GM18499 (cell line): ENCODE data around the gene ORAI2.
"Not testable (repeated sequence)": the region's sequence is repeated elsewhere in the genome, so short reads cannot be mapped to it uniquely, and the experiment has no call there.

Experiments used
- ATAC-seq: cut with Tn5 transposase; IDR thresholded peaks from one replicate; pipeline ENCODE4 v1.9.1; 2021; ENCODE audit warnings: moderate number of reproducible peaks; ENCODE audit not compliant: insufficient read depth, unreplicated experiment

Gene ORAI2

DNA sequence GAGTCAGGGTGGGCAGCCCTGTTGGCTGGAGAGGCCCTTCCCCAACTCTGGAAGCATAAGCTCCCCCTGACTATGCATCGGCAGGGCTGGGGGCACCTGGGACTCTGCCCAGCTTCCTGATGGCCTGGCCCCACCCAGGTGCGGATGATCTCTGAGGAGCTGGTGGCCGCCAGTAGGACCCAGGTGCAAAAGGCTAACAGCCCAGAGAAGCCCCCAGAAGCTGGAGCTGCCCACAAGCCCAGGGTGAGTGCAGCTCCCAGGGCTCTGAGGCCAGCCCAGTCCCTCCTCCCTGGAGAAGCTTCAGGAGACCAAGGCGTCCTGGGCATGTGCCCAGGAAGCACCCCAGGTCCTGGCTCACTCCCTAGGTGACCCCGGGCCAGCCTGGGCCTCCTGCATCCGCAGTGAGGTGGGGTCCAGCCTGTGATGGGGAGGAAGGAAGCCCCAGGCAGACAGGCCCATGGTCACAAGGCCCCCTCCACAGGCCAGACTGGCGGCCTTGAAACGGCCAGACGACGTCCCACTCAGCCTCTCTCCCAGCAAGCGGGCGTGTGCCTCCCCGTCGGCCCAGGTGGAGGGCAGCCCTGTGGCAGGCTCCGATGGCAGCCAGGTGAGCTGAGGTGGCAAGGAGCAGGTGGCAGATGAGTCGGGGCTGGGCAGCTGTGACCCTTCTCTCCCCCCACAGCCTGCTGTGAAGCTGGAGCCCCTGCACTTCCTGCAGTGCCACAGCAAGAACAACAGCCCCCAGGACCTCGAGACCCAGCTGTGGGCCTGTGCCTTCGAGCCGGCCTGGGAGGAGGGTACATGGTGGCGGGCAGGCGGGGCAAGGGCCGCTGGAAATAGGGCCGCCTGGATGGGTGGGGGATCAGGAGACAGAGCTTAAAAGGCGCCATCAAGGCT is 34.5 kb downstream of the ORAI2 start:
- ATAC-seq: no peak

- no peak for ATAC-seq
Measured at GRCh38 chr7:102468478-102469350, 35.3 kb downstream of the ORAI2 start.

- no peak for ATAC-seq
Measured at GRCh38 chr7:102469351-102469971, 36.1 kb downstream of the ORAI2 start.

DNA sequence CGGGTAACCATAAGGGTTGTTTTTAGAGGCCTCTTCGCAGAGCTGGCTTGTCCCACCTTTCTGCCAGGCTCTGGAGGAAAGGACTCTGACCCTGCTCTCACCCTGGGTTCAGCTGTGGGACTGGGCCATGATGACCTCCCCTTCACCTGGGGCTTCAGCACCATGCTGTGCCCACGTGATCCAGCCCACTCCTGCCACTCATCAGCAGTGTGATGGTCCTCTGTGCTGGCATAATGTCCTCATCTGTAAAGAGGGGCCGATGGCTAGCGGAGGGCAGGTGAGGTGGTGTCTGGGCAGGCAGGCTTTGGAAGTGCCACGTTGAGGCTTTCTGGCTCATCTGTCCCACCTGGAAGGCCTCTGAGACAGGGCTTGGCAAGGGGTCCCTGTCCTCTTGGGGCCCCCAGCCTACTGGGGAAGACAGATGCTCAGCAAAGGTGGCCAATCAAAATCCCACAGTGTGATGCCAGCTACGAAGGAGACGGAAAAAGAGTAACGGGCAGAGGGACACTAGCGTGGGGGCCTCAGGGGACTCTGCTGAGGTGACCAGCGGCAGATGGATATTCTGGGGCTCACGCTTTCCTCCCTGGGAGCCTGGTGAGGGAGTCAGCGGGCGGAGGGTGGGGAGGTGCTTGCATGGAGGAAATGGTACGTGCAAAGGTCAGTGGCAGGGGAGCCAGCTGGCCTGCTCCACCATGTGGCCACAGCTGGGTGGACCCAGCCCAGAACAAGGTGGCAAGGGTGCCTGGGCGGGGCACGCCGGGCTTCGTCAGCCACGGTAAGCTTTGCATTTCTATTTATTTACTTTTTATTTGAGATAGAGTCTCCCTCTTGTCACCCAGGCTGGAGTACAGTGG is 36.8 kb downstream of the ORAI2 start:
- ATAC-seq: no peak

GRCh38 chr7:102471791-102472125 is 38.4 kb downstream of the ORAI2 start:
- ATAC-seq: no peak

DNA sequence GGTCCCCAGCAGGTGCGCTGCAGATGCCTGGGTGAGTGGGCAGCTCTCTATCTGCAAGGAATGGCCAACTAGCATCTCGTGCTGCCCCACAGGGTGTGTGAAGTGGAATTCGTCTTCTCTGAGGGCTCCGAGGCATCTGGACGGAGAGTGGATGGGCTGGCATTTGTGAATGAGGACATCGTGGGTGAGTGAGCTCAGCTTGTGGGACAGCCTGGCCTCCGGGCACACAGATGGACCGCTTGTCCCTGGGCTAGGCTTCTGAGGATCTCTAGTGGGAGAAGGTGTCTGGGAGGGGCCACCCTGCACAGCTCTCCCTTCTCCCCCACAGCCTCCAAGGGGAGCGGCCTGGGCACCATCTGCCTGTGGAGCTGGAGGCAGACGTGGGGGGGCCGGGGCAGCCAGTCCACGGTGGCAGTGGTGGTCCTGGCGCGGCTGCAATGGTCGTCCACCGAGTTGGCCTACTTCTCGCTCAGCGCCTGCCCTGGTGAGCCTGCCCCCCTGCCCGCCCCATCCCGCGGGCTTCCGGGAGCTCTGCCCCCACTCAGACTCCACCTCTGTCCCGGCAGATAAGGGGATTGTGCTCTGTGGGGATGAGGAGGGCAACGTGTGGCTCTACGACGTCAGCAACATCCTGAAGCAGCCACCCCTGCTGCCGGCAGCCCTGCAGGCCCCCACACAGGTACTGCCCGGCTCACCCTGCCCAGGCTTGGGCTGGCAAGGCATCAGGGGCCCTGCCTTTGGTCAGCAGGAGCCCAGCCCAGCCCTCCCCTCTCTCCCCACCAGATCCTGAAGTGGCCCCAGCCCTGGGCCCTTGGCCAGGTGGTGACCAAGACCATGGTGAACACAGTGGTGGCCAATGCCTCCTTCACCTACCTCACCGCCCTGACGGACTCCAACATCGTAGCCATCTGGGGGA is 39.0 kb downstream of the ORAI2 start:
- no peak for ATAC-seq

- ATAC-seq: no peak
Measured at GRCh38 chr7:102473271-102473991, 40.1 kb downstream of the ORAI2 start.

GRCh38 chr7:102474116-102474515 is 40.7 kb downstream of the ORAI2 start:
- not testable (repeated sequence) for ATAC-seq

DNA sequence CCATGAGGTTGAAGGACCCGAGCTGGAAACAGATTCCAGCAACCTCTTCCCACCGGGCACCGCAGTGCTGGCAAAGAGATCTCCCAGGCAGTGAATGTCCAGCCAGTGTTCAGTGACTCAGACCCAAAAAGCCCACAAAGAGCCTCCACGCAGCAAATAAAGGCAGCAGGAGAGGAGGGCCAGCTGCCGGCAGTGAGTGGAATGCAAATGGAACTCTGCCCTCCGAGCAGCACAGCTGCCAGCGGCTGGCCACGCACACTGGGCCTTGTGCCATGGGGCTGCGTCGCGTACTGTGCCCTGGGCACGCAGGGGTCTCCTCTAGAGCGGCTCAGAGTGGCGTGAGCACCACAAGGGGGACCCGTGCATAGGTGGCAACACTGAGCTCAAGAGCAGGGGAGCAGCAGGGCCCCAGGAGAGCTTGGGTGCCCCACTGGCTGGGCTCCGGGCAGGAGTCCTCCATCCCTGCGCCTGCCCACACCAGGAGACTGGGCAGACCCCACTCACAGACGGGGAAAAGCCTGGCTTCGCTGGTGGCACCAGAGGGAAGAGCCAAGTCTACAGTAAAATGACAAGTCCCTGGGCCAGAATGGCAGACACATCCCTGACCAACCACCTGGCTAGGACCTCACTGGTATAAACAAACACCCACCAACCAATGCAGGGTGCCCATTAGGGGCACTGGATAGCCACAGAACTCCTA is 41.5 kb downstream of the ORAI2 start:
- ATAC-seq: not testable (repeated sequence)

DNA sequence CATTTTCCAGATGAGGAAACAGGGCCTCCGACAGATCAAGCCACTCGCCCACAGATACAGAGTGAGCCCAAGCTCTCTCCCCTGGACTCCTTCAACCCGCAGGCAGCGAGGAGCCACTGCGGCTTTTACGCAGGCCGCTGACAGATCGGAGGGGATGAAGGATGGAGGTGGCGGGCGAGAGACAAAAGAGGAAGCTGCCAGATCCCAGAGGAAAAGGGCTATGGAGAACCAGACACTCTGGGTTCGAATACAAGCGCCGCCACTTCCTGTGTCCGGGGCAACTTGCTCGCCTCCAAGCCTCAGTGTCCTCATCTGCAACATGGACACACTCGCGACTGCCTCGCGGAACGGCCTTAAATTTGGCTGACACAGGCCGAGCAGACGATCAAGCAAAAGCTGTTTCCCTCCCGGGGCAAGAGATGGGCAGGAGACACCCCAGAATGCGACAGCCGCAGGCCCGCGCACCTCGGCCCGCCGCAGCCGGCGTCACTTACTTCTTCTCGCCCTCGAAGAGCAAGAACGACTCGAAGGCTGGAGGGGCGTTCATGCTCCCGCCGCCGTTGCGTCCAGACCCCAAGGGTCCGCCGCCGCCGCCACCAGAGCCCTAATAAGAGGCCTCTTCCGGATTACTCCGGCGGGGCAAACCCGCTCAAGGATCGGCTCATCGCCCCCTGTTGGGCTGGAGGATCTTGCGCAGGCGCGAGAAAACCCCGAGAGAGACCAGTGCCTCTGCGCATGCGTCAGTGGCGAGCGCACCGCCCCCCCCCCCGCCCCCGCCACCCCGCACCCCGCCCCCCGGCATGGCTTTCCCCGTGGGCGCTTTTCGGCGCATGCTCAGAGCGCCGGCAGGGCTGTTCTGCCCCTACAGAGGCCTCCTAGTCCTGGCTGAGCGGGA is 45.2 kb downstream of the ORAI2 start, which contains the start of gene POLR2J:
TSS of gene POLR2J (minus strand) at position 609 of the 895 bp plus-strand sequence. CDS start at position 547, 62 bp downstream.
- ATAC-seq: peak; percentile 52

GRCh38 chr7:102479209-102479584 is 45.8 kb downstream of the ORAI2 start:
- peak; percentile 27 for ATAC-seq

- not testable (repeated sequence) for ATAC-seq
Measured at GRCh38 chr7:102479982-102480637, 46.7 kb downstream of the ORAI2 start.

- ATAC-seq: not testable (repeated sequence)
Measured at GRCh38 chr7:102481962-102482361, 48.6 kb downstream of the ORAI2 start.

GRCh38 chr7:102484317-102484716 is 50.9 kb downstream of the ORAI2 start:
- ATAC-seq: not testable (repeated sequence)

GRCh38 chr7:102490529-102491075 is 57.2 kb downstream of the ORAI2 start:
- not testable (repeated sequence) for ATAC-seq
